Measurements from ENCODE around the gene ACO2.
"Not testable (repeated sequence)": the region's sequence is repeated elsewhere in the genome, so short reads cannot be mapped to it uniquely, and the experiment has no call there.

ACO2 gene

DNA sequence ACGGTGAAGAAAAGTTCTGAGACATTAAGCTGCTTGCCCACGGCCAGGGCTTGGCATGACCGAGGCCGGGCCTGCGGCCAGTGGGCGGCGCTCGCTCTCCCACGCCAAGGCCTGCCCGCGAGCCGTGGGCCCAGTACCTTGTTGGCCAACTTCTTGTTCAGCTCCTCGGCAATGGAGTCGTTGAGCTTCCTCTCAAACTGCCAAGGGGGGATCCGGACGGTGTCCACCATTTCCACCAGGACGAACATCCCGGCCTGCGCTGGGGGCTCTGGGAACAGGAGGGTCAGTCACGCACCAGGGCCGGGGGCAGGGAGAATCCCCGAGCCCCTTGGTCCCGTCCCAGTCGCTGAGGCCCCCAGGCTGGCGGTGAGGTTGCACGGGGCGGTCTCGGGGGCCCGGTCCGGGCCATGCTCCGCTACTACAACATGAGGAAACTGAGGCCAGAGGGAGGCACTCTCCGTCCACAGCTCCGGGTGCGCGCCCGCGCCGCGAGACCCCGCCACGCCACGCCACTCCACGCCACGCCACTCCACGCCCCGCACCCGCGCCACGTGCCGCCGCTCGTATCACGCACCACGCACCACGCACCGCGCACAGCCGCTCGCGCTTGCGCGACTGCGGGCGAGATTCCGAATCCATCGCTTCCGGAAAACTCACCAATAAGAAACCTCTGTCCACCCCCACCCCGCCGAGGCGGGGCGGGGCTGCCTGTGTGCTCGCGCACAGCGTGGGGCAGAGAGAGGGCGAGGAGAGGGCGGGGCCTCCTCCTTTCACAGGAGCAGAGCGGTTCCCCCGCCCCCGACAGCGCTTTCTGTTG is 75.1 kb downstream of the ACO2 start, which contains the start of gene POLR3H:
Gene POLR3H, minus strand, starts transcription at position 617 of the 817 bp plus-strand sequence. Its CDS starts 369 bp downstream, at position 248.
- DNase-seq, result peak; percentile 99

- DNase-seq, result no peak
Measured at GRCh38 chr22:41544671-41545476, 76.0 kb downstream of the ACO2 start.

GRCh38 chr22:41548830-41549211 is 79.9 kb downstream of the ACO2 start:
- no peak for DNase-seq

DNA sequence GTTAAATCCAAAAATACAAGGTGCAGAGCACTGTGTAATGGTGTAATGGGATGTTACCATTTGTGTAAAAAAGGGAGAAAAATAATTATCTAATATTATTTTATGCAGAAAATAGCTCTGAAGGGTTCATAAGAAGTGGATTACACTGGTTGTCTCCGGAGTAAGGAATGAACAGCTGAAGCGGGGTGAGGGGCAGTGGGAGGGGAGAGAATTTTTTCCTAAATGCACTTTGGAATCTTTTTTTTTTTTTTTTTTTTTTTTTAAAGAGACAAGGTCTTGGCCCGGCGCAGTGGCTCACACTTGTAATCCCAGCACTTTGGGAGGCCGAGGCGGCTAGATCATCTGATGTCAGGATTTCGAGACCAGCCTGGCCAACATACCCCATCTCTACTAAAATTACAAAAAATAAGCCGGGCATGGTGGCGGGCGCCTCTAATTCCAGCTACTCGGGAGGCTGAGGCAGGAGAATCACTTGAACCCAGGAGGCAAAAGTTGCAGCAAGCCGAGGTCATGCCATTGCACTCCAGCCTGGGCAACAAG is 82.1 kb downstream of the ACO2 start:
- no peak for DNase-seq

DNA sequence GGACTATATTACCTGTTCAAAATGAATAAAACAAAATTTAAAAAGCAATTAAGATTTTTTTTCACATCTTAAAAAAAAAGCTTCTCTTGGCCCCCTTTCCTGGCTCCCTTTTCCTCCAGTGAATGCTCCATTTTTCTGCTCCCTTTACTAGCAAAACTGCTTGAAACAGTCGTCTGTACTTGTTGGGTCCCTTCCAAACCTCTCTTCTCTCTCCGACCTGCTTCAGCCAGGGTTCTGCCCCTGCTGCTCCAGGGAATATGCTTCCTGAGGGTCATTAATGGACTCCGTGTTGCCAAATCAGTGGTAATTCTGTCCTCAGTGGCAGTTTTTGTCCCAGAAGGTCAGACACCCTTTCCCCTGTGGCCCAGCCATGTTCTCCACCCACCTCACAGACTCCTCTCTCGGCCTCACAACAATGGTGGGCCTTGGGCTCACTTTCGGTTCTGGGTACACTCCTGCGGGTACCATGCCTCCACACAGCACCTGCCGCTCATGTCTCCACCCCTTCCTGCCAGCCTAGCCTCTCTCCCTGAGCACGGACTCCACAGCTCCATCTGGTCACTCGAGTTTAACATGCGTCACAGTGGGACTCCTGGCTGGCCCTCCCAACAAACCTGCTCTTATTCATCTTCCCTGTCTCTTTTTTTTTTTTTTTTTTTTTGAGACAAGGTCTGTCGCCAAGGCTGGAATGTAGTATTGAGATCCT is 83.1 kb downstream of the ACO2 start:
- no peak for DNase-seq

DNA sequence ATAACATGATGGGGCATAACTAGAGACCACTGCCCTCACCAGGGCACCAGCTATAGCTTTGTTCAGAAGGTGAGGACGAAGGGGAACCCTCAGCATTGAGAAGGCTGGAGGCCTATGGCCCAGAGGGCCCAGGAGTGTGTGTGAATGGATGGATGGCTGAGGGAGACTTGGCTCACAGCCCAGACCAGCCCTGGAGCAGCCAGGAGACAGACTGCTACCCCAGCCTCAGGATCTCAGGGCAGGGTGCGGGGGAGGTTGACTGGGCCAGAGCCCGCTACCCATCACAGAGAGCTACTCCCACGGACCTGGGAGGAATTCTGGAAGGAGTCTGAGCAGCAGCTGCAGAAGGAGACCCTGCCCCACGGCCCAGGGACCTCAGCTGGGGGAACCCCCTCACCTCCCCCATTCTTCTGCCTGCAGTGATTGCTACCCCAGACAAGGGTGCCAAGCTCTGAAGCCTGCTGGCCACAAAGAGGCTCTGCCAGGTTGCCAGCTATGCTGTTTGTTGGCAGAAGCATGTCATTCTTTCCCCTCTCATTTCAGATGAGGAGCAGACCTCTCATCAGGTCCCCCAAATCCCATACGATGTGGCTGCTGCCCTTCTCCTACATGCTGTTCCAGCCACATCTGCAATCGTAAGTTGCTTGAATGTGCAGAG is 86.5 kb downstream of the ACO2 start:
- DNase-seq, result no peak

GRCh38 chr22:41556561-41556960 is 87.6 kb downstream of the ACO2 start:
- DNase-seq, result no peak

- DNase-seq, result peak; percentile 15
Measured at GRCh38 chr22:41557401-41558240, 88.7 kb downstream of the ACO2 start.

DNA sequence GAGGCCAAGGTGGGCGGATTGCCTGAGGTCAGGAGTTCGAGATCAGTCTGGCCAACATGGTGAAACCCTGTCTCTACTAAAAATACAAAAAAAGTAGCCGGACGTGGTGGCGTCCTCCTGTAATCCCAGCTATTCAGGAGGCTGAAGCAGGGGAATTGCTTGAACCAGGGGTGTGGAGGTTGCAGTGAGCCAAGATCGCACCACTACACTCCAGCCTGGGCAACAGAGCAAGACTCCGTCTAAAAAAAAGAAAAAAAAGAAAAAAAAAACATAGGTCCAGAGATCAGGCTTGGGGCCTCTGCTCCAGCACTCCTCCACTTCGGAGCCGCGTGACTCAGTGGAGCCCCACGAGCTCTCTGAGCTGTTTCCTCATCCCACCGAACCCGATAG is 89.3 kb downstream of the ACO2 start:
- not testable (repeated sequence) for DNase-seq

DNA sequence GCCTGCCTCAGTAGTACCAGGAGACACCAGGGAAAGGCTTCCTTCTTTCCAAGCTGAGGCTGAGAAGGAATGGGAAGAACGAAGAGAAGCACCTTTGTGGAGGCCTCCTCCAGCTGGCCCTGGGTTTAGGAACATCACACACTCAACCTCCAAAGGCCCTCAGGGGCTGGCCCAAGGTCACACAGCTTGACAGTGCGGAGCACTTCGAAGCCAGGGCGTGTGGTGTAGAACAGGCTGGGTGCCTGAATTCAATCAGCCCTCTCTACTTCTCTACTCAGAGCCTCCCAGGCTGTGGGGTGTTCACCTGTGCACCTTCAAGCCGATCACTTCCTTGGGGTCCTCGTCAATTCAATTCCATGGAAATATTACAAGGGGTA is 91.2 kb downstream of the ACO2 start:
- DNase-seq, result no peak

DNA sequence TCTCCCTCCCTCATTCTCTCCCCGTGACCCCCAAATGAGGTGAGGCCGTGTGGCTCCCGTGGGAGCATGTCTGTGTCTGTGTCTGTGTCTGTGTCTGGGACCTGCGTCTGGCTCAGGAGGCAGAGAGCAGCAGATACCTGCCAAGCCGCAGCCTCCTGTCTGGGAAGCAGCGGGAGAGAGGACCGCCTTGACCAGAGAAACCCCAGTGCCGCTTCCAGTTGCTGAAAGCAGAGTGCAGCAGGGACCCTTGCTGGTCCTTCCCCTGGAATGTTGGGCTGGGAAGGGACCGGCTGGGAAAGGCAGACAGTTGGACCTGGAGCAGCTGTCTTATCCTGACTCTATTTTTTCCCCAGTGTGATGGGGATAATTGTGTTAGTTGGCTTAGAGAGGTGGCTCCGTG is 92.4 kb downstream of the ACO2 start:
- DNase-seq, result no peak

DNA sequence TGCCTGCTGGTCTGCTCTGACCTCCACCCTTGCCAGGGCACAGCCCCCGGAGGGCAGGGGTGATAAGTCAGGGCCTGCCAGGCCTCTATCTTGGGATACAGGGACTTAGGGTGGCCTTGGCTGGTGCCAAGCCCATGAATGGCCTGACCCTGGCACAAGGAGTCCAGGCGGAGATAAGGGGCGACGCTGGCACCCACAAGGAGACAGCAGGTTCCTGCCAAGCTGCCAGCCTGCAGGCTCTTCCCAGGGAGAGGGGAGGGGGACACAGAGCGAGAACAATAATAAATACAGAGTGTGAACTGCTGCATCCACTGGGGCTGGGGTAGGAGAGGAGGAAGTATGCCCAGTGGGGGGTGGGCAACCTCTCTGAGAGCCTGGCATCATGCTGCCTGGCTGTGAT is 92.9 kb downstream of the ACO2 start:
- no peak for DNase-seq

DNA sequence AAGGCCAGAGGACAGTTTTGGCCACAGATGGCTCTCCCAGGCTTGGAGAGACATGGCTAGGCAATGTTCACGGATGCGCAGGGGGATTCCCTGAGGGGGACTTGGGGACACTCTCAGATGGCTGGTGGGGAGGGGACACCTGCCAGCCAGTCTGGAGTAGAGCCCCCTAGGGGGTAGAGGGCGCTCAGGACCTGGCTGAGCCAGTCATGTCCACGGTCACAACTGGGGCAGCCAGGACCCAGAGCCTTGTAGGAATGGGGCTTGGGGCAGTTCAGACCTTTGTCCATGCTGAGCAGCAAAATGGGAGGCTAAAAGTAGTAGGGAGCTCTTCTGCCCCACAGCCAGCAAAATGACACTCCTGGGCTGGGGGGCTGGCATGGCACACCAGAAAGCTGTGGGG is 93.5 kb downstream of the ACO2 start:
- DNase-seq, result no peak

GRCh38 chr22:41563051-41563711 is 94.3 kb downstream of the ACO2 start:
- DNase-seq, result no peak

DNA sequence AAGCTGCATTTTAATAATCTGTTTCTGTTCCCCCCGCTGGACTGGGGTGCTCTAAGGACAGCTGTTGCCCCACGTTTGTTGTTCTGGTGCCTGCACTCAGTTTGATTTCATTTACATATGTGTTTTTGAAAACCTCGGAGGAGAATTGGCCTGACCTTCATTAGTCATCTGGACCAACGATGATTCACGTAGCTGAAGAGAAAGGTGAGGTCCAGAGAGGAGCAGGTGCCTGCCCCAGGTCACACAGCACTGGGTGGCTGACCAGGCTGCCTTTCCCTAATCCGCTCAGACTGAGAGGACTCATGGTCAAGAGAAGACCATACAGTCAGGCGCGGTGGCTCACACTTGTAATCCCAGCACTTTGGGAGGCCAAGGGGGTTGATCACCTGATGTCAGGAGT is 95.6 kb downstream of the ACO2 start:
- DNase-seq, result no peak

DNA sequence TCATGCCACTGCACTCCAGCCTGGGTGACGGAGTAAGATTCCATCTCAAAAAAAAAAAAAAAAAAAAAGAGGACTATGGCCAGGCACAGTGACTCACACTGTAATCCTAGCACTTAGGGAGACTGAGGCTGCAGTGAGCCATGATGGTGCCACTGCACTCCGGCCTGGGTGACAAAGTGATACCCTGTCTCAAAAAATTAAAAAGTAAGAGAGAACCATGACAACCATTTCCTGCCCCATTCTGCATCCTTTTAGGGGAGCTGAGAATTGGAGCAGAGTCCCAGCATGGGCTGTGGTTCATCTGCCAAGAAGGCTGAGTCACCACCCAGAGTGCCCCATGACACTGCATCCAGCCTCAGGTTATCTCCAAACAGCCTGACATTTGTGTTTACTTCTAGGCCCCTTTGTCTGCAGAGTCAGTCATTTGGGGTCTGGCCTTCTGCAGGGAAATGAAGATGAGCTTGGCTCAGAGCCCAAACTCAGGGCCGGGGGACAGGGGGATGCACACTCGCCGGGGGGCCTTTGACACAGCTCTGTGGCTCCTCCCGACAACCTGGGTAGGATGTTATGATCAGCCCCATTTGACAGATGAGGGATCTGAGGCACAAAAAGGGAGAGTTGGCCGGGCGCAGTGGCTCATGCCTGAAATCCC is 96.6 kb downstream of the ACO2 start:
- DNase-seq, result no peak

- DNase-seq, result no peak
Measured at GRCh38 chr22:41567512-41567768, 98.5 kb downstream of the ACO2 start.

- no peak for DNase-seq
Measured at GRCh38 chr22:41568811-41569210, 99.9 kb downstream of the ACO2 start.

DNA sequence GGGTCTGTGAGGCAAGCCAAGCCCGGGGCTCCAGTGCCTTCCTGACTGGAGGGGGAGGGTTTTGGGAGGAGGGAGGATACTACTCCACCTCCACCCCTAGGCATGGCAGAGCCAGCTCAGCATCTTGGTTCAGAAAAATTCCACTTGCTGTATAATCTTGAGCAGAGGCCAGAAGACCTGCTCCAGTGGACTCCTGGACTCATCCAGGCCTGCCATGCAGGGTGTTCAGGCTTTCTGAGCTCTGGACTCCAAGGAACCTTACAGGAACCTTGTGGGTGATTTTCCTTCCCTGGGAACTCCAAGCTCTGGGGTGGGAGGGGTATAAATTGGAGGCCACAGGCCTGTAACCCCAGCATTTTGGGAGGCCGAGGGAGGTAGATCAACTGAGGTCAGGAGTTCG is 101.3 kb downstream of the ACO2 start:
- no peak for DNase-seq

DNA sequence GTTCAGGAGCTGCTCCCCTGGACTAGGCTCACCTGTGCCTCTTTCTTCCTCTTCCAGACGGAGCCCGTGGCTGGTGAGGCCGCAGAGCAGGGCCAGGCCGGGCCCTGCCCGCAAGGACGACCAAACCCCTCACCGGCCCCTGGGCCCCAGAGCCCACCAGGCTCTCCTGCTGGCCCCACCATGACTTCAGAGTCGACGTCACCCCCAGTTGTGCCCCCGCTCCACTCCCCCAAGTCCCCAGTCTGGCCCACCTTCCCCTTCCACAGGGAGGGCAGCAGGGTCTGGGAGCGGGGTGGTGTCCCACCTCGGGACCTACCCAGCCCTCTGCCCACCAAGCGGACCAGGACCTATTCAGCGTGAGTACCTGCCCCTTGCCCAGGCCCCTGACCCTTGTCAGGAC is 102.9 kb downstream of the ACO2 start:
- no peak for DNase-seq

DNA sequence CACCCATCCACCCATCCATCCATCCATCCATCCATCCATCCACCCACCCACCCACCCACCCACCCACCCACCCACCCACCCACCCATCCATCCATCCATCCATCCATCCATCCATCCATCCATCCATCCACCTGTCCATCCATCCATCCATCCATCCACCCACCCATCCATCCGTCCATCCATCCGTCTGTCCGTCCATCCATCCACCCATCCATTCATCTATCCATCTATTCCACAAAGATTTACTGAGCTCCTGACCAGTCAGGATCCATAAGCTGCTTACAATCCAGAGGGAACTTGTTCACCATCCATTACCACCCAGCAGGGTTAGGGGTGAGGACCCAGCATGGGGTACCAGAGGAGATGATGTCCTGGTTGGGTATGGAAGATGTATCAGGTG is 103.4 kb downstream of the ACO2 start:
- DNase-seq, result not testable (repeated sequence)

Data from CD4-positive, alpha-beta T cell treated with Interleukin-17A for 4 hours (primary cell).